HG02973 (cell line): ENCODE data around the gene ZNF593OS.

Experiments used
- ATAC-seq: cut with Tn5 transposase; IDR thresholded peaks from one replicate; pipeline ENCODE4 v1.9.1; 2021; ENCODE audit warnings: moderate library complexity; ENCODE audit not compliant: unreplicated experiment

The ZNF593OS gene

DNA sequence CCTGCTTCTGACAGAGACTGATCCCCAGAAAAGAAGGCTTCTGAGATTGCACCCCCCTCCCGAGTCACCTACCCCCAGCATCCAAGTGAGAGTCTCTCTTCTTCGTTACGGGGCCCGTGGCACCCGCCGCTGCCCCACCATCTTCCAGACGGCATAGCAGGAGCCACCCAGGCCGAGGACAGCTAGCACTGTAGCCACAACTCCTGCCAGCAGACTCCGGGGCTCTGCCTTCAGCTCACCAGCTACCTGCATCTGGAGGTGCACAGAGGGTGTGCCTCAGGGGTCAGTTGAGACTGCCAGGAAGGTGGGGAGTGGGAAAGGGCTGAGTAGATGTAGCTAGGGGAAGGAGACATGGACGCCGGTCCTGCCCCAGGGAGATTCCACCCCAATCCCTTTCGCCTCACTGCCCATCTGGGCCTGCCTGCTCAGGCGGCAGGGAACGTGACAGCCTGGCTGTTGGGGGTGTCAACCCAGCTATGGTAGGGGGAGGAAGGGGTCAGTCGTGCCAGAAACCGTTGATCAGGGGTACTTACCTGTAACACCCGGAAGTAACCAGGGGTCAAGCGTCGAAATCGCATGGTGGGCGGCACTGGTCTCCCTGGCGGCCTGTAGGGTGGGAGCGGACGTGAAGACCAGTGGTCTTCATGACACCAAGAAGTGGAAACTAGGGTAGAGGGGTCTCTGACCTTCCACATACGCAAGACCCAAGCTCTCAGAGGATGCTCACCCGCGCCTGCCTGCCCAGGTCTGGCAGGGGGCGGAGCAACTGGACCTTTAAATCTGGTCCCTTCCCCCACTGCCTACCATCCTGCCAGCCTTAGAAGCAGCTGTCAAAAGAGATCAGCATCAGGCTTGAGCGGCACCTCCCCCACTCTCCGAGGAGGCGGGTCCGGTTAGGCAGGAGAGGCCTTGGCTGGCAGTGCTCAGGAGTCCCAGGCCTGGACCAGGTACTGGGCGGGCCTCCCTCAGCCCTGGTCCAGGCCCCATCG, at the start of gene ZNF593OS:
ZNF593OS (minus strand) TSS at position 749 of the 989 bp plus-strand sequence; CDS start at position 578, 171 bp downstream.
- ATAC-seq, result no peak

DNA sequence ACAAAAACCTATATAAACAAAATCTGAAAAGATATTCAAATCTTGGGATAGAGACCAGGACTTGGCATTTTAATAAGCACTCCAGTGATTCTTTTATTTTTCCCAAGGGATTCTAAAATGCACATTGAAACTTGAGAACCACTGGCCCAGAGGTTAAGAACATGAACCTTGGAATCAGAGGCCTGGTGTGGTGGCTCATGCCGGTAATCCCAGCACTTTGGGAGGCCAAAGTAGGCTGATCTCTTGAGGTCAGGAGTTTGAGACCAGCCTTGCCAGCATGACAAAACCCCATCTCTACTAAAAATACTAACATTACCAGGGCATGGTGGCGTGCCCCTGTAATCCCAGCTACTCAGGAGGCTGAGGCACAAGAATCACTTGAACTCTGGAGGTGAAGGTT, 49.5 kb upstream of the ZNF593OS start:
- ATAC-seq, result no peak

DNA sequence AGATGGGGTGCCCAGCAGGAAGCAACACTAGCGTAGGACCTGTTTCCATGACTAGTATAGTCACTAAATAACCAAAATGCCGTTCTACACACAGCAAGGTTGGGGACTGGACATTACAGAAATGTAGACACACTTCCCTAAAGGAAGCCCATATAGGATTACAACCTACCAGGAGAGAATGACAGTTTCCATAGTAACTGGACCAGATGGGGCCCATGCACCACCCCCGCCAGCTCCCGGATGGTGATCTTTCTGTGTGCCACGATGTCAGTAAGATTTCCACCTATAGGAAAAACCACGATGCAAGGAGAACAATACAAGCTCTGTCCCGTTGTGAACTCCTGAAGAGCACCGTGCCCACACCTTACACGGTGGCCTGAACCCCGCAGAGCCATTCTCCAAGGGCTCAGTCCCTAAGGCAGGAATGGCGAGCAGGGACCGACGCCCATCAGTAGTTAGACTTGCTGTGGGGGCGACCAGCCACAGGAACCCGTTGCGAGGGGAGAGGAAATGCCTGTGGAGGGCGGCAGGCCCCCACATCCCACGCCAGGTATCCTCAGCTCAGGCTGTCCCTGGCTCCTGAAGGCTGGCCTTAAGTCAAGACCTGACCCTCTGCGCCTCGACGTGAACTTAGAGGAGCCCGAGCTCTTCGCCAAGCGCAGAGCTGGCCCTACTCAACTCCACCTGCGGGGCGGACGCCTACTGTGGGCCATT, 48.7 kb upstream of the ZNF593OS start:
- no peak for ATAC-seq

DNA sequence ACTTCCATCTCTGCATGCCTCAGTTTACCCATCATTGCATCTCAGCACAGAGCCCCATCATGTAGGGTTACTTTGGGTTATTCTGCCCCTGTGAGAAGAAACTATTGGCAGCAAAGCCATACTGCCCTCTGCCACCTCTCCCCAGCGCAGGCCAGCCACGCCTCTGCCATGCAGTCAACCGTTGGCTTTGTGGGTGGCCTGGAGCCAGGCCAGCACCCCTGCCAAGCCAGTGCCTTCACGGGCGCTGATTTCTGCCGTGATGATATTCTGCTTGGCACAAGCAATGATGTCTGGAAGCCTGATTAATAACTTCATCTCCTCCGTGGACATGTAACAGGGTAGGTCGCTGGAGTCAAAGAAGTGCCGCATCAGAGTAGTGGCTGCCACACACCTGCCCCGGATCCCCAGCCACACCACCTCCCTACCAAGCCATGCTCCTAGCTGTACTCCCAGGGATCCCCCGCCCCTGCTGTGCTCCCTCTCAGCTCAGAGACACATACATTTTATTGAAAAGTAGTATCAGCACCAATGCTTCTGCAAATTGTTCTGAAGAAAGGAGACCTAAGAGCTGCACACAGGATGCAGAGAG, 47.4 kb upstream of the ZNF593OS start:
- ATAC-seq, result no peak

DNA sequence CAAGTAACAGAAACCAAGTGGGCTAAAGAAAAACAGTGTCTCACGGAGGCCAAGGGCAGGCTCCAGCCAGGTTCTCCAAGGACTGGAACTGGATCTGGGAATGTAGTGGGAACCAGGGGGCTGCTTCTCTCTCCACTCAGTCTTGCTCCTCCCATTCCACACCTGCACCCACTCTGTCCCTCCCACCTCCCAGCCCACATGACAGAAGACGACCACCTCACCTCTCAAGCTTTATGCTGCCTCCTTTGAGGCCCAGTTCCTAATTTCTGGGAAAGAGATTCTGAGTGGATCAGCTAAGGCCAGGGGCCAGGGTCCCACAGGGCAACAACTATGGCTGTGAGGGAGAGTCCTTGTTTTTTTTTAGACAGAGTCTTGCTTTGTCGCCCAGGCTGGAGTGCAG, 43.6 kb upstream of the ZNF593OS start:
- no peak for ATAC-seq

DNA sequence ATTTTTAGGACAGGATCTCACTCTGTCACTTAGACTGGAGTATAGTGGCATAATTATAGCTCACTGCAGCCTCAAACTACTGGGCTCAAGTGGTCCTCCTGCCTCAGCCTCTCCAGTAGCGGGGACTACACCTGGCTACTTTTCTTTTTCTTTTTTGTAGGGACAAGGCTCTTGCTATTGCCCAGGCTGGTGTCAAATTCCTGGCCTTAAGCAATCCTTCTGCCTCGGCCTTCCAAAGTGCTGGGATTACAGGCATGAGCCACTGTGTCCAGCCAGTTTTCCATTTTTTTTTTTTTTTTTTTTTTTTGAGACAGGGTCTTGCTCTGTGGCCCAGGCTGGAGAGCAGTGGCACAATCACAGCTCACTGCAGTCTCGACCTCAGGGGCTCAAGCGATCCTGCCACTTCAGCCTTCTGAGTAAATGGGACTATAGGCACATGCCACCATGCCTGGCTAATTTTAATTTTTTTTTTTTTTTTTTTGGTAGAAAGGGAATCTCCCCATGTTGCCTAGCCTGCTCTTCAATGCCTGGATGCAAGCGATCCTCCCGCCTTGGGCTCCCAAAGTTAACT, 41.8 kb upstream of the ZNF593OS start:
- ATAC-seq, result no peak

DNA sequence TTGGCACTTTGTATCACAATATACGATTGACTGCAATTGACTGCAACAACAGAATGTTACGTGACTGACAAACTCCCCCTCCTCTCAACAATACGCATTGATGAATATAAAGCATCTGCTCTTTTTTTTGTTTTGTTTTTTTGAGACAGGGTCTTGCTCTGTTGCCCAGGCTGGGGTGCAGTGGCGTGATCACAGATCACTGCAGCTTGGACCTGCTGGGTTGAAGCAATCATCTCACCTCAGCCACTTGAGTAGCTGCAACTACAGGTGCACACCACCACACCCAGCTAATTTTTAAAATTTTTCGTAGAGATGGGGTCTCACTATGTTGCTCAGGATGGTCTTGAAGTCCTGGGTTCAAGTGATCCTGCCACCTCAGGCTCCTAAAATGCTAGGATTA, 41.1 kb upstream of the ZNF593OS start:
- ATAC-seq, result no peak

DNA sequence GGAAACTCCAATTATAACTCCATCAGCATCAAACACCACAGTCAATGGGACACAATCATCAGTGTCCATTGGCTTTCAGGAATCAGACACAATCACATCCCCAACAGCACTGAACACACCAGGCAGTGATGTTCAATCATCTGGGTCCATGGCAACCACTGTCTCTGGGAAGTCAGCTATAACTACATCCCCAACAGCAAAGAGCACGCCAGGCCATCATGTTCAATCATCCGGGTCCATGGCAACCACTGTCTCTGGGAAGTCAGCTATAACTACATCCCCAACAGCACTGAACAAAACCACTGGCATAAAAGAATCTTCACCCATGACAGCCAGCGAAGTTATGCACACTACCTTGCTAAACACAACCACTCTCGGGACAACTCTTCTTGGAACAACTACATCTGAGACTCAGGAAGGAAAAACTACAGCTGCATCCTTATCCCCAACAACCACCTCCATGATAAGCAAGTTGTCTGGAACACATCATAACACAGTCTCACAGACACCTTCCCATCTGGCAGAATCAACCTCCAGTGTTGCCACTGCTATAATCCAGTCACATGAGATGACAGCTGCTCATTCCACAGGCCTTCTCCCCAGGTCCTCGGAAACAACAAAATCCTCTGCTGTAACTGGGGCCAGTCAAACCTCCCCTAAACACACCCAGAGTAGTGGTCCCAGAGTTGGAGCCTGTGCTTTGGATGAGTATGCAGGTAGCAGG, 38.7 kb upstream of the ZNF593OS start:
- ATAC-seq, result no peak

DNA sequence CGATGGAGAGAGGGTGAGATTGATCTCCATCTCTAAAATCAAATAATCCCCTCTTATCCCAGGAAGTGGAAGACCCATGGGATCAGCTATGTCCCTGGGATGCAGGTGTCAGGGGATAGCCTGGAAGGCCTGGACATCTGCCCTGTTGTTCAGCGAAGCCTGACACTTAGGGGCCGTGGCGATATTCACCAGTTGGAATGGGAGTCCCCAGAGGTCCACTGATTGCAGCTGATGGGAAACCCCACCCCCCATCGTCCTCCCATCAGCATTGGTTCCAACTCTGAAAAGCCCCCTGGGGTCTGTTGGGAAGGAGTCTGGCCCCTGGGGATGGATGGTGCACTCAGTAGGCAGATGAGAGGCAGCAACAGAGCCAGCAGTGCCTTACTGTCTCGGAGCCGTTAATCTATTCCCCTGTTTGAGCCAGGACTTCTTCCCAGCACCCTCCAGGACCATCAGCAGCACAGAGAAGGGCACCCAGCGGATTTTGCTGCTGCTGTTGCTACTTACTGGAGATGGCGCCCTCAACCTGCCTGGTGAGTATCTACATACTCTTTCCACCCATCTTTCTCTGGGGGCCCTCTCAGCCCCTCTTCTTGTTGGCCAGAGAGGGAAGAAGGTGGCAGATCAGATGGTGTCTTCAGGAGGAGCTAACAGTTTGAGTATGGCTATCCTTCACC, 32.1 kb upstream of the ZNF593OS start:
- no peak for ATAC-seq

DNA sequence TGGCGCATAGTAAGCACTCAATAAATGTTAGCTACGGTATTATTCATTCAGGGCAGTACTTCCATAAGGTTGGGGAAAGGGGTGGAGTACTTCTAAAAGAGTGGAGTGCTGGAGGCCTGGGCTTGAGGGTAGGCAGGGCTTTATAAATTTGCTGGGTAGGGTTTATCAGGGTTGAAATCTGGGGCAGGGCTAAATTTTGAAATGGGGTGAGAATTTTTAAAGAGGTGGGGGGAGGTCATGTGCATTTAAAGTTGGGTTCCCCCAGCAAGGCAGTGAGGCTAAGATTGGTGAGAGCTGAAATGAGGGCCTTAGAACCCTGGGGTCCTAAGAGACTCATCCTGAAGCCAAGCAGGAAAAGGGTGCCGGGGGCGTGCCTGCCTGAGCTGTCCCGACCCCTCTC, 28.8 kb upstream of the ZNF593OS start:
- no peak for ATAC-seq

DNA sequence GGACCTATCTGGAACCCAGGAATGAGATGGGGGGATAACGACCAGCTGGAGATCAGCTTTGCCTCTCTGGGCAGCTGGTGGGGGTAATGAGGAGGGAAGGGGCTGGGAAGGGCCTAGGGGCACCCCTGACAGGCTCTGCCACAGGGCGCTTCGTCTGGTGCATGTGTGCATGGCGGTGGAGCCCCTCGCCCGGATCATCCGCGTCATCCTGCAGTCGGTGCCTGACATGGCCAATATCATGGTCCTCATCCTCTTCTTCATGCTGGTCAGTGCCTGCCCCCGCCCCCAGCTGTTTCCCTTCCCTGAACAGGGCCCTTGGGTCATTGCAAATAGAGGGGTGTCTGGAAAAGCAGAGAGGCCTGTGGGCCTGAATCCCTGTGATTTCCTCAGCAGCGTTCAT, 26.2 kb upstream of the ZNF593OS start:
- ATAC-seq, result no peak

DNA sequence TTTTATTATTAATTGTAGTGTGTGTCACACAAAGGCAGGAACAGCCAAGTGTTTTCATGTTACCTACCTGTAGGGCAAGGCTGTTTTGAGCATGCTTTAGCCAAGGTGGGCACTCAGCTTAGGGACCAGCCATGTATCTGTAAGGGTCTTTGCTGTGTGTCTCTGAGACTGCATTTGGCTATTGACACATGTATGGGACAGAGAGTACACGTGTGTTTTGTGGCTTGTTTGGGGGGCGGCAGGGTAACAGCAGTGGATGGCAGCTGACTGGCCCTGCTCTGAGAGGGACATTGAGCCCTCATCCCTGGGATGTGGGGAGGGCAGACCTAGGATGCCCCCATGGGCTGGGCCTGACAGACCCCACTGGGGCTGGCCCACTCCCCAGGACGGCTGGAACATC, 25.7 kb upstream of the ZNF593OS start:
- no peak for ATAC-seq

DNA sequence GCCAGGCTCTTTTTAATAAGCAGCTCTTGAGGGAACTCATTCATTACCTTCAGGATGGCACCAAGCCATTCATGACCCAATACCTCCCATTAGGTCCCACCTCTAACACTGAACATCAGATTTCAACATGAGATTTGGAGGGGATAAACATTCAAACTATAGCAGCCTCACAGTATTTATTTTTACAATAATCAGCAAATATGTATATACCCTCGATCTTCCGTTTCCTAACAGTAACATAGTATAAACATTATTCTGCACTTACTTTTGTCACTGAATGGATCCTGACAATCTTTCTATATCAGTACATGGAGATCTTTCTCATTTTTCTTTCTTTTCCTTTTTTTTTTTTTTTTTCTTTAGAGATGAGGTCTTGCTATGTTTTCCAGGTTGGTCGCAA, 24.2 kb upstream of the ZNF593OS start:
- no peak for ATAC-seq

DNA sequence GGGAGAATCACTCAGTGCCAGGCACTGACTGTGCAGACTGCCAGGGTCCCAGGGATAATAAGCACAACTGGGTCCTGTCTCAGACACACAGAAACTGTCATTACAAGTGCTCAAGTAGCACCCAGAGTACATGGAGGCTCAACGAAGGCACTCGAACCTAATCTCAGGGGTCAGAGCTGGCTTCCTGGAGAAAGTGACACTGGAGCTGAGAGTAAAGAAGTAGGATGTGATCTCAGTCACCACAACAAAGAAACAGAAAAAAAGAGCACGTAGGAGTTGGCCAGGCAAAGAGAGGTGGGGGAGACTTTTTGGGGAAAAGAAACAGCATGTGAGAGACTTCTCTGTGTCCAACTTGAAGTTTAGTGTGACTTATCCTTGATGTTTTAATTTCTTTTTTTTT, 20.1 kb upstream of the ZNF593OS start:
- no peak for ATAC-seq

DNA sequence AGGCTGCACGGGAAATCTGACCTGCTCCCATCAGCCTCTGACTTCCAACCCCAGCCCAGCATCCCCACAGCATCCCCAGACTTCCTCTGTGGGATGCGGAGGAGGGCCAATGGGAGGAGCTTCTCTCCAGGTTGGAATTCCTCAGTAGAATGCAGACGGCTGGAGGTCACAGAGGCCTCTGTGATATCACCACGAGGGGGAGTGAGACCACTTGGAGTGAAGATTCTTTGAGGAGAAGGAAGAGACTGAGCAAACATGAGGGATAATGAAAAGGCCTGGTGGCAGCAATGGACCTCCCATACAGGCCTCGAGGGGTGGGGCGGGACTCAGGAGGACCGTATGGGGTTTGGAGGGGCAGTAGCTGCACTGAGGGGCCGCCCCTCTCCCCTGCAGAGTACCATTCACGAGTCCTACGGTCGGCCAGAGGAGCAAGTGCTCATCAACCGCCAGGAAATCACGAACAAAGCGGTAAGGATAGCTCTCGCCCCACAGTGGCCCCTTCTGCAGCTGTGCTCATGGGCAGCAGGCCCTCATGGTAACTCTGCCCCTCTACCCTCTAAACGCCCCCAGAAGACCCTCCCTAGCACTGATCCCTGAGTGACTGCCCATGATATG, 18.8 kb upstream of the ZNF593OS start, which contains the start of gene CATSPER4:
CATSPER4 (plus strand) TSS at position 230 of the 615 bp plus-strand sequence; CDS start at position 256, 26 bp downstream.
- no peak for ATAC-seq

DNA sequence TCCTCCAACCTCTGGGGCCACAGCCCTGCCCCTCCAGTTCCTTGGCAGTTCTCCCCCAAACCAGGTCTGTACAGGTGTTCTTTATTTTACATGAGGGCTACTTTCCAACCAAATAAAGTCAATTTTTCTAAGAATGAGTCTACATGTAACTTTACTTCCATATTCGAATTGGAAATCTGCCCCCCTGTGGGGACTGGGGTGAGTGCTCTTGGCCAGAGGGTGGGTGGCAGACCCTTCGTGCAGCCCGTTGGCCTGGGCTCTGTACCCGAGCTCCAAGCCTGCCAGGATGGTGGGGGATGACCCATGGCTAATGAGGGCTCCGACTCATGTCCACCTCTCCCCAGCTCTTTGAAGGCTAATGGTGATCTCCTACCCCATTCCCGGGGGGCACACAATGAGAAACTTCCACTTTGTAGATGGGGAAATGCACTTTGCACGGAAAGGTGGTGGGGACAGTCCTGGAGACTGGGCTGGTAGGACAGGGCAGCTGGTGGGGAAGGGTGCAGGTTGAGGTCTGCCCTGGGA, 18.2 kb upstream of the ZNF593OS start:
- no peak for ATAC-seq

DNA sequence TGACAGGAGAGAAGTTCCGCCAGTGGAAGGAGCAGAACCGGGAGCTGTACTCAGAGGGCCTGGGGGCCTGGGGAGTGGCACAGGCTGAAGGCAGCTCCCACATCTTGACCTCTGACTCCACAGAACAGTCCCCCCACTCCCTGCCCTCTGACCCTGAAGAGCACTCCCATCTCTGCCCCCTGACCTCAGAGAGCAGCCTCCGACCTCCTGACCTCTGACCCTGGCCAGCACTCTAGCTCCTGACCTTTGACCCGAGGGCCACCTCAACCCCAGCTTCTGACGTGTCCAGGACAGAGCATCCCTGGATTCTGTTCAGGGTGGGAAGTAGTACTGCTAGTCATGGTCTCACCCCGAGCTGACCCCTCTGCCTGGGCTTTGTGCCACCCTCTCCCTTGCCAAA, 17.7 kb upstream of the ZNF593OS start:
- ATAC-seq, result no peak

DNA sequence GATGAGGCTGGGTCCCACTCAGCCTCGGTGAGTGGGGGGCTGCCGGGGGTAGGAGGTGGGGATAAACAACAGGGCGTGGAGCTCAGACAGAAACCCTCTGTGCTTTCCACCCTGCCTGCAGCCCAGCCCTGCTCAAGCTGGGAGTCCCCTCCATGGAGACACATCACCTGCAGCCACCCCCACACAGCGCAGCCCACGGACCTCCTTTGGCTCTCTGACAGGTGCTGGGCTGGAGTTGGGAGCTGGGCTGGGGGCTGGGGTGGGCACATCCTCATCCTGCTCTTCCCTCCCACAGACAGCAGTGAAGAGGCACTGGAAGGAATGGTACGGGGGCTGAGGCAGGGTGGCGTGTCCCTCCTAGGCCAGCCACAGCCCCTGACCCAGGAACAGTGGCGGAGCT, 16.8 kb upstream of the ZNF593OS start:
- no peak for ATAC-seq

DNA sequence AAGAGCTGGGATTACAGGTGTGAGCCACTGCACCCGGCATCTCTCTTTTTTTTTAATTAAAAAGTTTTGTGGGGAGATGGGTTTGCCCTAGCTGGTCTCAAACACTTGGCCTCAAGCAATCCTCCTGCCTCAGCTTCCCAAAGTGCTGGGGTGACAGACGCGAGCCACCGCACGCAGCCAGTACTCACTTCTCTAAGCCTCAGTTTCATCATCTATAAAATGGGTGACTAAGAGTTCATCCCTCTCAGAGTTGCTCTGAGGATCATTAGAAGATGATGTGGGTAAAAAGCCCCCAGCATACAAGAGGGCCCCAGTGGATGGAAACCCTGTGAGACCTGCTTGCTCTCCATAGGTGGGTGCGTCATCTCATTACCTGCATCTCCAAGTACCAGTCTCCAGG, 16.2 kb upstream of the ZNF593OS start:
- ATAC-seq, result no peak
